SW 1271 (cell line): Measurements from ENCODE around the gene RBM7.

Experiments used
- DNase-seq, 2 experiments: peaks; one replicate each; lab custom pipeline; 2025; lab: John Stamatoyannopoulos, UW

The RBM7 gene, protein sequence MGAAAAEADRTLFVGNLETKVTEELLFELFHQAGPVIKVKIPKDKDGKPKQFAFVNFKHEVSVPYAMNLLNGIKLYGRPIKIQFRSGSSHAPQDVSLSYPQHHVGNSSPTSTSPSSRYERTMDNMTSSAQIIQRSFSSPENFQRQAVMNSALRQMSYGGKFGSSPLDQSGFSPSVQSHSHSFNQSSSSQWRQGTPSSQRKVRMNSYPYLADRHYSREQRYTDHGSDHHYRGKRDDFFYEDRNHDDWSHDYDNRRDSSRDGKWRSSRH

DNA sequence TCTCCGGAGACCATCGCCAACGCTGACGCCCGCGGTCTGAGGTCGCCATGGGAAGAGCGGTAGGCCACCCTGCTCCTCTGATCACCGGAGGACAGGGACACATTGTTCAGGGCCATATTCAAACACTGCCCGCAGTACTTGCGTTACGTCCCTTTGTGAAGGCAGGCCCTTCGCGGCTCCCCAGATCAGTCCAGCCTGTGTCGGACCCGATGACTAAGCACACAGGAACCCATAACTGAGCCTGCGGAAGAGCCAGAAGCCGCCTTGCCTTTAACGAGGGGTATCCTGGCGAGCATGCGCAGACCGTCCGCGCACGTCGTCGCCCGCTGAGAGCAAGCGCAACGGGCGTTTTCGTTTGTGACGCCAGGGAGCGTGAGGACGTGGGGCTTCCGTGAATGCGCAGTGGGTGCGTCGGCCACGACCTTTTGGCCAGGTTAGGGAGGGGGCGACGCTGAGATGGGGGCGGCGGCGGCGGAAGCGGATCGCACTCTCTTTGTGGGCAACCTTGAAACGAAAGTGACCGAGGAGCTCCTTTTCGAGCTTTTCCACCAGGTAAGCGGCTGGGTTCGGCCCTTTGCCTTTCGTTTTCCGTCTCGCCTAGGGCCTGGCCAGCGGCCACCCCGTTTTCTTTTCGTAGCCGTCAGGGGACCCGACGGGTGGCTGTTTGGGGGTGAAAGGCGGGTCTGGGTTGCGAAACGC lies at the start of gene RBM7, which contains the start of gene C11orf71:
TSS of gene RBM7 (plus strand) at position 451 of the 699 bp plus-strand sequence. CDS start at position 457, 6 bp downstream.
TSS of gene C11orf71 (minus strand) at position 296 of the 699 bp plus-strand sequence. CDS start at position 116, 180 bp downstream.
- peak; percentile 87 for DNase-seq

DNA sequence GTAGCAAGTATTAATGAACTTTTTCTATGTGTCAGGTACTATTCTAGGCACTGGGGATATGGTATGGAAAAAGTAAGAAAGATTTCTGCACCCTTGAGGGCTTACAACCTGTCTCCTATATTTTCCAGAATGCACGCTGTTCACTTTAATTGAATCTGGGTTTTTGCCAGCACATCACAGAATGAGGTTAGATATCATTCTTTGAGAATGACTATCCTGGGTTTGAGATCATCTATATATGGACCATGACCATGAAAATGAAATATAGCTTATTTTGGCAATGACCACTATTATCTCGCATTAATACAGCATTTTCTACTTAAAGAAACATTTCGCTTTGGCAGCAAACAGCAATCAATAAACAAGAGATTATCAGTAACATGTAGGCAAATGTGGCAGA lies 47.0 kb upstream of the RBM7 start:
- no peak for DNase-seq

DNA sequence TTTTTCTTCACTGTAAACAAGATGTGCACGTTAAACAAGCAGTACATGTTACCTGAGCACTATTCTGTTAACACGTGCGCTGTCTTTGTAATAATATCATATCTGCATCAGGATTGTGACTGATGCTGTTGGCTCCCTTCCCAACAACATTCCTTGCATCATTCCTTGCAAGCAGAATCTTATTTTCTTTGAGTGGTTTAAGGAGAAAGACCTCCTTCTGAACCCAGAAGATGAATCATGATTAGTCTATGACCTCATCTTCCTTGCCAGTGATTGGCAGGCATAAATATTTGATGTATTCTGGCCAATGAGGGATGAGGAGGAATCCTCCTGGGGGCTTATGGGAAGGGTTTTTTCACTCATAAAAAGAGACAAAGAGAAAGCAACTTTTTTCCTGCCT lies 46.4 kb upstream of the RBM7 start:
- peak in 1 of 2 experiments; percentile 0 for DNase-seq

DNA sequence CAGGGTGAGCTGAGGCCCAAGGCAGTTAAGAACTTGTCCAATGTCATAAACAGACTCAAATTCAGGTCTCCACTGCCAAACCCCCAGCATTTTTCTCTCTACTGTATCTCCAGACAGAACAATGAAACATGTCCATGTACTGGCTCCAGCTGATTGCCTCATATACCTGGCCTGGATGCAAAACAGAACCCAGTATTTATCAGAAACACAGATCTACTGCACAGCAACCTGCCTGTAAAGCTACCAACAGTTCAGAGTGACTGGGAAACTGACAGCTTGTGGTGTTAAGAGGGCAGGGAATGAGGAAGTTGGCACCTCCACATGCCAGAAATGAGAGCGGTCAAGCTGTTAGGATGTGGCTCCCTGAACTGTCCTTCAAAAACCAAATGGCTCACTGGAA lies 41.8 kb upstream of the RBM7 start:
- no peak for DNase-seq

DNA sequence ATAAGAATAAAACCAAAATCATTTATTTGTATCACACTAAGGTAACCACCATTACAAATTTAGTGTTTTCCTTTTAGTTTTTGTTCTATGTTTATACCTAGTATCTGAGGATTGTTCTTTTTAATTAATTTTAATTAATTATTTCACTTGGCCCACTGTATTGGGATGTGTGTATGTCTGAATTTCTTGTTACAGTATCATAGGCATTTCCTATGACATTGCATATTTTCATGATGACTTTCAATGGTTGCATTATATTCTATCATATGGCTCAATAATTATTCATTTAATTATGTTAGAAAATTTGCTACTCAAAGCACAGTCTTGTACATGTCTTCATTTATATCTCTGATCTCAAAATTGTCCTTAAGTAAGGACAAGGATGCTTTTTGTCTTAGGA lies 41.1 kb upstream of the RBM7 start:
- DNase-seq: no peak

DNA sequence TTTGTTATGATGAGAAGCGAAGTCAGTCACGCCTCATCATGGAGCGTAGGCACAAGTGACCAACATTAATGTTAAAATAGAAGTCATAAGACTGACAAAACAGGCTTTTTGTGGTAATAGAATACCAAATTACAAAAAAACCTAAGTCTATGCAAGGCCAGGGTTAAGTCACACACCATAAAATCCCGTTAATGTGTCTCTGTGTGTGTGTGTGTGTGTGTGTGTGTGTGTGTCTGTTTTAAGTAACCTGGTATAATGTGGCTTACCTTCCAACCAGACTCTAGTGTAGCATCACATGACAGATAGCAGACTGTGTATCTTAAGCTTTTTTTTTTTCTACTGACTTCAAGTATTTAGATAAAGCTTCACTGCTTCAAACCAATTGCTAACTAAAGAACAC lies 38.1 kb upstream of the RBM7 start:
- DNase-seq: no peak

DNA sequence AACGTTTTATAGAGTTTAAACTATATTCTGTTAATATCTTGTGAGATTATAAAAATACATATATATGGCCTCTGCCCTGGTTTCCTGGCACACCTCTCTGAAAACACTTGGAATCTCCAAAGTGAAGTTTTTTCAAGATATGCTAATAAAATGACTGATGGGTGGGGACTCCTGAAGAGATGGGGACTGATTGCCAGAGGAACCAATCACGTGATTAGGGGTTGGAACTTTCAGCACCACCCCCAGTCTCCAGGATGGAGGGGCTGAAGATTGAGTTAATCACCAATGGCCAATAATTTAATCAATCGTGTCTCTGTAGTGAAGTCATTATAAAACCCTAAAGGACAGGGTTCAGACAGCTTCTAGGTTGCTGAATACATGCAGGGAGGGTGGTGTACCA lies 37.5 kb upstream of the RBM7 start:
- DNase-seq: no peak

DNA sequence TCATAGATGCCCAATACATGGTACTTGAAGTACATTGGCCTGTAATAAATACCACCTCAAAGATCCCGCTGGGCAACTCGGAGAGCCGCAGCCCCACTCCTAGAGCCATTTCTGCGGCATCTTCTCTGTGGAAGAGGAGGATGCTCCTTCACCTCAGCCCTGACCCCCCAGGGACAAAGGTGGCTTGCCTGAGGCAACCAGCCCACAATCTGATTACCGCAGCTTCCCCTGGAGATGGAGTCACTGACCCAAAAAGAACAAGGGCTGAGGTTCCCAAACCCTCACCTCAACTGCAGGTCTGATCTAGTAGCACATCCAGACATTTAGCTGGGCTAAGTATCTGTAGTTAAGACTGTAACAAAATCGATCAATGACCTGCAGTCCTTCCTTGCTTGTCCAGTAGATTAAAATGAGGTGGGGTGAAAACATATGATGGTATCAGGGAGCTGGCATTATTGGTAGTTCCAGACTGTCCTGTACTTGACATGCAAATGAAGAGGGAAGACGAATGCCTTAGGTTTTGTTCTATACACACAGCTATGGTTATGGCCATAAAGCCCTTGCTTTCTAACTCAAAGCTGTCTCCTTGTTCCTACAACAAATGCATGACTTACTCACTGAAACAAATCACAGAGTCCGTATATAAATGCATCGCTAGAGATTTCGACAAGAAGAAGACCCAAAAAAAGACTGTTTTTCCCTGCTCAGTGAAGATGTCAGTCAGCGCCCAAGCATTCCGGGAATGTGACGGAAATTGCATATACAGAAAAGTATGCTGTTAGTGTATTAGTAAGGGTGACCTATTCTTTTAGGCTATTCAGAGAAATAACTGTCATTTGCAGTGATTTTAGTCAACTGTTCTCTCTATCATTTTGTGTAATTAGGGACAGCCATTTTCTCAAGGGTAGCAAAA lies 33.9 kb upstream of the RBM7 start:
- peak in 1 of 2 experiments; percentile 2 for DNase-seq

DNA sequence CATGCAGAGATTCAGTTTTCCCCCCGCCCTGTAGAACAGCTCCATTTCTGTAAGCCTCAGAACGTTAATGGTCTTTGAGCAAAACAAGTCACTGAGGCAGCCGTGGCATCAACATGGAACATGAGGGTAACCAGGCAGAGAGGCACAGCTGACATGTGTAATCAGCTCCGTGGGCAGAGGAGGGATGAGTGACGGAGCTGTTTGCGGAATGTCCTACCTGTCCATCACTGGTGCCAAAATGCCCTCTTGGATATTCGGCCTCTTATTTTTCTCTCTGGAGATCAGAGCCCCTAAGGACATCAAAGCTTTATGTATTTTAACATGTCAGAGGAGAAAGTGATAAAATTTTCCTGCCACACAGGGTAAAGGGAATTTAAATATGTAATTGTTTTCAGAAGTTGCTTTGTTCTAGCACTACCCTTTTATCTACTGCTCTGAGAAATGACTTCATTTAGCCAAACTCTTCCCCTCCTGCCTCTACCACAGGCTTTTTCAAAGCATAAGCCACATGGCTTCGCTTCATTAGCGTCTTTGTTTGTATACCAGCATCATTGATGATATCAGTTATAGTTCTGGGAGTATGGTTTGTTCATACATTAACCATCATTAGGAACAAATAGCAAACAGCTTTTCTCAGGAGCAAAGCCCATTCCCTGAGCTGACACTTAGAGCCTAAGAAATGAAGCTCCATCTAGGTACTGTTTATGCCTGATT lies 33.1 kb upstream of the RBM7 start:
- DNase-seq: no peak

DNA sequence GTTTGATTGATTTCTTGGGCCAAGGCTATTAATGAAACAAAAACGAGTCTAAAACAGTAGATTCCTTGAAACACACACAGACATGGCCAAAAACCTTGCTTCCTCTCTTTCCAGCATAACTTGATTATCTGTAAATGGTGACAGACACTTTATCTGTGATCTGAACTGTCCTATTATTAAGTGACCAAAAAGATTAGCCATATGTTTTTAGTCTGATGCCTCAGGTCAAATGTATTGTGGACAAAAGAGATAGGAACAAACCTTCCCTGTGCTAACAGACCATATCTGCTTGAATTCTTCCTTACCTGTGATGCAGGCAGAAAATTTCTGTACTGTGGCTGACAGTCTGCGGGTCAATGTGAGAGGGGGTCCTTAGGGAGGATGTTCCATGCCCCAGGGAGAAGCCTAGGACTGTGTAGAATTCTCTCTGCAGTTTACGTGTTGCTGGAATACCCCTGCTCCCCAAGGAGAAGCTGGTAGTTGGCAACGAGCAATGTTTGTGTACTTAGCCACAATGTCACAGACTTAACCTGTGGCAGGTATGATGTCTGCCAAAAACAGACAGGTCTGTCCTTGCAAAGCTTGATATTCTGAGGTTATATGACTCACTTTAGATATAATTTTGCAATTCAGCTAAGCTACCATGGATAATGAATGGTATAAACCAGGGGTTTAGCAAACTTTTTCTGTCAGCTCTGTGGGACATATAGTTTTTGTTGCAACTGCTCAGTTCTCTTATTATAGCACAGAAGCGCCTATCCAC lies 31.4 kb upstream of the RBM7 start:
- no peak for DNase-seq

DNA sequence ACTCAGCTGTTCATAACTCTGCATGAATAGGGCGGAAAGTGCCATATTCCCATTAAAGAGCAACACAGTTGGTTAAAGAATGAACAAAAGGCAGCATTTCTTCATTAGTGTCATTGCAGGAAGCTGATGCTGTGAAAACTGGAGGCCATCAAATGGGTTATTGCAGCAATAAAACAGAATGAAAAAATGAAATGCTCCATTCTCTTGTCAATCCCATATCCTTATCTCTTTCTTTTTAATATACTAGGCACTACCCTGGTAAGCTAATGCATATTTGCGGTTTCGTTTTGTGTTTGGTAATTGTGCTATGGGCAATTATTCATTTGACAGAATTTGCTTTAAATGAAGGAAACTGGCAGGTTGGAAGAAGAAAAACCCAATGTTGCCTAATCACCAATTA lies 25.4 kb upstream of the RBM7 start:
- no peak for DNase-seq

DNA sequence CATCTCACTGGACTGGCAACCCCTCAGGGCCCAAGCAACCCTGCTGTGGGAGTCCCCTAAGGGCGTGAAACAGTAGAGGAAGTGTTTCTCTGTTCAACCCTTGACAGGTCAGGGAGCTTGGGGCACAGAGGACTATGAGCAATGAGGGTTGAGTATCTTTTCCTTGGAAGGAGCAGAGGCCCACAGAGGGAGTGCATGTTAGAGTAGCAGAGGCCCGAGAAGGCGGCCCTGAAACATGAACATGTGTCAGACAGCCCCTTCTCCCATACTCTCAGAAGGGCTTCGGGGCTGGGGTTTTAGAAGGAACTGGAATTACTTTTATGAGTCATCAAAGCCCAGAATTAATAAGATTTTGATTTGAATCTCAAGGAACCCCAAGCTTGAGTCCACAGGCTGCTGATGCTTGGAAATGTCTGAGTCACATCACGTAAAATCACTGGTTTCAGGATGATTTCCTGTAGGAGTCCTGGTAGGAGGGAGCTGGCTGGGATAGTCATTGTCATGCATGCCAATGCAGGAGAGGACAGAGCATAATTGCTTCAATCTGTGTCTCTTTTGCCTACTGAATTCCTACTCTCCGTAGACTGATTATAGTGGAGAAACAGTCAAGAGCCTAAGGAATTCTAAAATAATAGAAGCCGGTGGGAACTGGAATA lies 22.7 kb upstream of the RBM7 start:
- no peak for DNase-seq

DNA sequence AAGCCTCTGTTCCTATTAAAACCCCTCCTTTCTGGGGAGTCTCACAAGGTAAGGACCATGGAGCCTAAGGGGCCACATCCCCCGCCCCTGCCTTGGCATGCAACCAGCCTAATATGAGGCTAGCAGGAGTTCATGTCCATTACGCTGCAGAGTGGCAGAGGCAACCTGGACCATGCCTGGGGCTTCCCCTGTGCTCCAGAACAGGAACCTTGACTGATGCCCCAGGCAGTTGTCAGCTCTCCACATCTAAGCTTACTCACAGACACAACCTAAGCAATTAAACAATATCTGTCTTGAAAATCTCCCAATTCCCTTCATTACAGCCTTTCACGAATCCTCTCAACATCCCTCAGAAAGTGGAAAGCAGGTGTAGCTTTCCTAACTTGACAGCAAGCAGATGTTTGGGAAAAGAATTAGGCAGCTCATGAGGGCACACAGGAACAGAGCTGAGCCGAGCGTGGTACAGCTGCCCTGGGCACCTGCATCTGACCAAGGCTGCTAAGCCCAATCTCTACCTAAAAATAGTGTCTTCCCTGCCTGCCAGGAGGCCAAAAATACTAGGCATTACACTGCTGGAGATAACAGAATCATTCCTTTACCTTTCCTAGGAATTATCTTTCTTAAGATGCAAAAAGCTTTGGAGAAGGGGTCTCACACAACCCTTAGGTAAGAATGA lies 20.9 kb upstream of the RBM7 start:
- no peak for DNase-seq

DNA sequence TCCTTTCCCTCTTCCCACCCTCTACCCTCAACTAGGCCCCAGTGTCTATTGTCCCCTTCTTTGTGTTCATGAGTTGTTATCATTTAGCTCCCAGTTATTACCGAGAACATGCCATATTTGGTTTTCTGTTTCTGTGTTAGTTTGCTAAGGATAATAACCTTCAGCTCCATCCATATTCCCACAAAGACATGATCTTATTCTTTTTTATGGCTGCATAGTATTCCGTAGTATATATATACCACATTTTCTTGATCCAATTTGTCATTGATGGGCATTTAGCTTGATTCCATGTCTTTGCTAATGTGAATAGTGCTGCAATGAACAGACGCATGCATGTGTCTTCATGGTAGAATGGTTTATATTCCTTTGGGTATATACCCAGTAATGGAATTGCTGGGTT lies 18.0 kb upstream of the RBM7 start:
- DNase-seq: no peak

DNA sequence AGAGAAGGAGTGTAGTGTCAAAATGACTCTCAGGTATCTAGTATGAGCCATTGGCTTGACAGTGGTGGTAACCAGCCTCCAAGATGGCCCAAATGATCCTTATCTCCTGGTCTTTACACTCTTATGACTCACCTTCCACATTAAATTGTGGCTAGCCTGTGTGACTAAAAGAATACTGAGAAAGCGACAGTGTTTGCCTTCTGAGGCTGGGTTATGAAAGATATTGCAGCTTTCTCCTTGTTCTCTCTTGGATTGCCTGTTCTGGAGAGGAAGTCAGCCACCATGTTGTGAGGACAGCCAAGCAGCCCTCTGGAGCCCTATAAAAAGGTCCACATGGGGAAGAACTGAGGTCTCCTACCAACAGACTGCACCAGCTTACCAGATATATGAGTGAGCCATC lies 16.0 kb upstream of the RBM7 start:
- DNase-seq: no peak

DNA sequence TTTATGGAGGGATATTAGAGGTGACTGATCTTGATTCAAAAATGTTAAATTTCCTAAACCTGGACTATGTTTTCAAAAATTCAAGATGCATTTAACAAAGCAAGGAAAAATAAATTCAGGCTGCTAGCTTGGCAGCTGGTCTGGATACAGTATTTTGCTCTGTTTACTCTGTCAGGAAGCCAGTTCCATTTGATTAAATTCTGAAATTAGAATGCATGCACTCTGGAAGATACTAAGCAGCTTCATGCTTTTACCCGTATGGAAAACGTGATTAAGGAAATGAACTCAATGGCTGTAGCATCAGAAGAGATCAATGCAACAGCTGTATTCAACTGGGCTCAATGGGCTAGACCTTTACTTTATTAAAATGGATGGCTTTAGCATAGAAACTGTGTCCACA lies 14.3 kb upstream of the RBM7 start:
- no peak for DNase-seq

DNA sequence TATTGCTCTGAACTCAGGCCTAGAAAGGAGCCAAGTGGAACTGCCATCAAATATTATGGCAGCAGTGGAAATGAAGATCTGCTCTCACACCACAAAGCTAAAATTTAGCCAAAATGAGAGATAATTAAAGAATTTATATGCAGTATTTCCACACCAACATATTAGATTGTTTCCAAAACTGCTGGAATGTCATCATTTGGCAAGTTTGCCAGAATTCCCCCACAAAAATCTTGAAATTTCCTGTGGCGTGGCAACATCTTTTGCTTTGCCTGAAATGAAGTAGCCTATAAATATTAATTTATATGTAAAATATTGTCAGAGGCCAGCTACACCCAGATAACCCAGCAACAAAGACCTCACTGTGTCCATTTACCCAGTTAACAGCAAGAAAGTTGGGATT lies 13.9 kb upstream of the RBM7 start:
- no peak for DNase-seq

DNA sequence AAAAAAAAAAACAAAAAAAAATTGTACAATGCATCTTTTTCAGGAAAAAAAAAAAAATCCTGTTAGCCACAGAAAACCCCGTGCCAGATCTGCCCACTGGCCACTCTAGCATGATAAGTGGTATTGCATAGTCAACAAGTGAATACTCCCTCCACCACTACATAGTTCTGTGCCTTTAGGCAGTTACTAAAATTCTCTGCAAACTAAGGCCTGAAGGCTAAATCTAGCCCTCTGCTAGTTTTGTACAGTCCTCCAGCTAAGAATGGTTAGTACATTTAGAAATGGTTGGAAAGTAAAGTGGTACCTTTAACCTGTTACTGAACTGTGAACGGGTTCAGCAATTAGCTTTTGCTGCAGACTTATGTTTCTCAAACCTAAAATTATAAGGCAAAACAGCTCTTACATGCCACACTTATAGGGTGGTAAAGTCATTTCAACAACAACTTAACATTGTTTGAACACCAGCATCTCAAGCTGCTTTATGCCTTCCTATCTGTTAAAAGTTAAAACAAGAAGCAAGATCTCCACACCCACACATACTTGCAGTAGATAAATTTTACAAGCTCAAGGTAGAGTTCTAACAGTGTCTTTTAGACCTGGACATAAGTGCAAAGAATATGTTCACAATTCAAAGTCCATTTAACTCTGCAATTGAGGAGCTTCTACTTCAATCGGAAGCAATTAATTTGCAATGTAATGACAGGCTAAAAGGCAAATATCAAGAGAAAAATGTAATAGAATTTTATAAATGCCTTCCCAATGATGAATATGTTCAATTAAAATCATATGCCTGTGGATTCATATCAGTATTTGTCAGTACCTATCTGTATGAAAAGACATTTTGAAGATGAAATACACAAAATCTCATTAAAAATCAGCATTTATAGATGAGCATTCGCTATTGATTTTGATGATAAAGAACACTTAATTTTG lies 7.5 kb upstream of the RBM7 start:
- DNase-seq: no peak

DNA sequence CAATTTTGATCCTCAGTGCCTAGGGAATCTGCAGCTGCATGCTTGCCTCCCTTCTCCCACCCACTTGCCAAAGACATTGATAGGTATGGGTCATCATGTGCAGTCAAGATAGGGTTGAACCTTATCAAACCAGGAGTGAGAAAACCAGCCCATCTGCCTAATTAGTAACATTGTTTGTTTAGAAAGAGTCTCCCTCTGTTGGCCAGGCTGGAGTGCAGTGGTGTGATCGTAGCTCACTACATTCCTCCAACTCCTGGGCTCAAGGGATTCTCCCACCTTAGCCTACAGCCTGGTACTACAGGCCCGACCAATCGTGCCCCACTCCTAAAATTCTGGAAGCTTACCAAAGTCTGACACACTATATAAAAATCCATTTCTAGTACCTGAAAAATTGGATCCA lies 4.7 kb upstream of the RBM7 start:
- DNase-seq: no peak
